ENCODE results near the gene PPM1M.

Gene PPM1M

DNA sequence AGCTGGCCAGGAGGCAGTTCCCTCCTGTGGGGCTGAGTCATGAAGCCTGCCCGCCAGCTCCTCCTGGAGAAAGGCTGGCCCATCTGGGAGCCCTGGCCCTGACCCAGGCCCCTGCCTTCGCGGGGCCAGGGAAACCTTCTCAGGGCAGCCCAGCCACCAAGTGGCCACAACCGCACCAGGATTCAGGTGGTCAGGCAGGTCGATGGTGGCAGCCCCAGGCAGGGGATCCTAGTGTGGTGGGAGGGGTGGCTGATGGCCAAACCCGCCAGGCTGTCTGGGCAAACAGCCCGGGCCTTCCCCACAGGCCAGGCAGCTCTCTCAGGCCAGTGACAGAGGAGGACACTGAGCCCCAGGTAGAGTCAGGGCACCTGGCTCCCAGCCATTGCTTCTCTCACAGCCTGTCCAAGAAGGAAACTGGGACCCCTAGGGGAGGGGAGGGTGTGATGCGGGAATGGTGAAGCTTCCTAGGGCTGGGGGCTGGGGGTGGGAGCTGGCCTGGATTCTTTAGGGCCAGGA lies 7.8 kb upstream of the PPM1M start:
- Histone ChIP-seq H3K9ac (ENCODE audit: low read depth in 1 of 2, low read length in 2 of 2) (peak overlapping the region; percentile 43 to 82), H3K27ac (ENCODE audit: low read depth, low read length) (peak overlapping the region; percentile 23), H3K4me1 (ENCODE audit: control insufficient read depth in 1 of 2, insufficient read depth in 2 of 2, low read length in 2 of 2) (peaks cover 34 to 39% of the 10 kb centered on the region in 2 donors)

GRCh38 chr3:52238193-52238760 lies 7.3 kb upstream of the PPM1M start:
- Histone ChIP-seq H3K4me3 (ENCODE audit: low read depth in 1 of 2, low read length in 2 of 2) (peak overlapping the region; percentile 70 to 77), H3K27ac (ENCODE audit: low read depth, low read length) (peak overlapping the region; percentile 23), H3K9me3 (ENCODE audit: control insufficient read depth in 1 of 2, low read length in 2 of 2) (no peaks in the 10 kb centered on the region), H3K27me3 (ENCODE audit: control insufficient read depth in 1 of 2, insufficient read depth in 2 of 2, low read length in 2 of 2) (no peaks in the 10 kb centered on the region), H3K4me1 (ENCODE audit: control insufficient read depth in 1 of 2, insufficient read depth in 2 of 2, low read length in 2 of 2) (peaks cover 34 to 39% of the 10 kb centered on the region in 2 donors), H3K36me3 (ENCODE audit: control insufficient read depth in 1 of 2, insufficient read depth in 2 of 2, low read length in 2 of 2) (peaks cover 4 to 16% of the 10 kb centered on the region in 2 donors), H3K9ac (ENCODE audit: low read depth in 1 of 2, low read length in 2 of 2) (peak overlapping the region; percentile 2 to 82)

More for the DNA sequence above, 7.8 kb upstream of the PPM1M start:
- Histone ChIP-seq H3K27me3 (ENCODE audit: control insufficient read depth in 1 of 2, insufficient read depth in 2 of 2, low read length in 2 of 2) (no peaks in the 10 kb centered on the region), H3K9me3 (ENCODE audit: control insufficient read depth in 1 of 2, low read length in 2 of 2) (no peaks in the 10 kb centered on the region), H3K36me3 (ENCODE audit: control insufficient read depth in 1 of 2, insufficient read depth in 2 of 2, low read length in 2 of 2) (peaks cover 4 to 20% of the 10 kb centered on the region in 2 donors), H3K4me3 (ENCODE audit: low read depth in 1 of 2, low read length in 2 of 2) (peak overlapping the region; percentile 70 to 77)

DNA sequence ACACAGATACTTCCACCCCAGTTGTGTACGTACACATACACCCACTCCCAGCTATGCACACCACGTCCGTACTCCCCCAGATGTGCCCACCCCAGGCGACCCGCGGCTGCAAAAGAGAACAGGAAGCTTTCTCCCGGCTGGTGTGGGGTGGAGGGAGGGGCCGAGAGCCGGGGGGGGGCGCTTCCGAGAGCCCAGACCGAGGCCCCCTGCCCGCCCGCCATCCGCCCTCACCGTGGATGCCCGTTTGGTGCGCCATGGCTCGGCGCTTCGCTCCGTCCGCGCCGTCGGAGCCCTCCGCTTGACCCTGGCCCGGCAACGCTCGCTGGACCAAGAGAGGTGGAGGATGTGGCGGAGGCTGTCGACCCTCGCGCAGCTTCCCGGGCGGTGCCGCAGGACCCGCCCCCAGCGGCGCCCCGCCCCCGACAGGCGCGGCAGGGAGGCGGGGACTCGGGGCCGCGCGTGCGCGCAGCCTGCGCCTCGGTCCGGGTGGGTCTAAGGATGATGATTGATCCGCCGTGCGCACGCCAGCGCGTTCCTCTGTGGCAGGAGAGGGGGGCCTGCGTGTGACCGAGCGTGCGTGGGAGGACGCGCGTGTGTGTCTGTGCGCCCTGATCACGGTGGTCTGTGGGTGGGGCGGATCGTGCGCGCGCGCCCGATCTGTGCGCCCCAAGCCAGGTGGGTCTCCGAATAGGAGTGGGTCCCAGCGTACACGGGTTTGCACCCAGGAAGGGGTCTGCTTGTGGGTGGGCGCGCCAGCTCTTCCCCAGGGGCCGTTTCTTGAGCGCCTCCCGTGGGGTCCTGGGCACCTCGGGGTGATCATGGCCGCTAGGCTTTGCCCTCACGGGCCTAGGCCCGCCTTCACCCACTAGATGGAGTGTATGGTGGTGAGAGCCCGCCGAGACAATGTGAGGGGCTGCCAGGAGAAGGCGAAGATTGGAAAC lies 6.5 kb upstream of the PPM1M start, which contains the start of gene TWF2:
Gene TWF2 (minus strand): TSS at position 398 of the 941 bp plus-strand sequence. CDS start 142 bp downstream, at position 256.
- Histone ChIP-seq H3K9ac (ENCODE audit: low read depth in 1 of 2, low read length in 2 of 2) (peak within 1 kb of the TSS; percentile 82 to 94), H3K27me3 (ENCODE audit: control insufficient read depth in 1 of 2, insufficient read depth in 2 of 2, low read length in 2 of 2) (no peaks in the 10 kb centered on the region), H3K27ac (ENCODE audit: low read depth, low read length) (peak within 1 kb of the TSS; percentile 80), H3K9me3 (ENCODE audit: control insufficient read depth in 1 of 2, low read length in 2 of 2) (no peaks in the 10 kb centered on the region), H3K4me1 (ENCODE audit: control insufficient read depth in 1 of 2, insufficient read depth in 2 of 2, low read length in 2 of 2) (peaks cover 37 to 39% of the 10 kb centered on the region in 2 donors), H3K36me3 (ENCODE audit: control insufficient read depth in 1 of 2, insufficient read depth in 2 of 2, low read length in 2 of 2) (peaks cover 4 to 15% of the 10 kb centered on the region in 2 donors), H3K4me3 (ENCODE audit: low read depth in 1 of 2, low read length in 2 of 2) (peak within 1 kb of the TSS; percentile 70 to 77)

DNA sequence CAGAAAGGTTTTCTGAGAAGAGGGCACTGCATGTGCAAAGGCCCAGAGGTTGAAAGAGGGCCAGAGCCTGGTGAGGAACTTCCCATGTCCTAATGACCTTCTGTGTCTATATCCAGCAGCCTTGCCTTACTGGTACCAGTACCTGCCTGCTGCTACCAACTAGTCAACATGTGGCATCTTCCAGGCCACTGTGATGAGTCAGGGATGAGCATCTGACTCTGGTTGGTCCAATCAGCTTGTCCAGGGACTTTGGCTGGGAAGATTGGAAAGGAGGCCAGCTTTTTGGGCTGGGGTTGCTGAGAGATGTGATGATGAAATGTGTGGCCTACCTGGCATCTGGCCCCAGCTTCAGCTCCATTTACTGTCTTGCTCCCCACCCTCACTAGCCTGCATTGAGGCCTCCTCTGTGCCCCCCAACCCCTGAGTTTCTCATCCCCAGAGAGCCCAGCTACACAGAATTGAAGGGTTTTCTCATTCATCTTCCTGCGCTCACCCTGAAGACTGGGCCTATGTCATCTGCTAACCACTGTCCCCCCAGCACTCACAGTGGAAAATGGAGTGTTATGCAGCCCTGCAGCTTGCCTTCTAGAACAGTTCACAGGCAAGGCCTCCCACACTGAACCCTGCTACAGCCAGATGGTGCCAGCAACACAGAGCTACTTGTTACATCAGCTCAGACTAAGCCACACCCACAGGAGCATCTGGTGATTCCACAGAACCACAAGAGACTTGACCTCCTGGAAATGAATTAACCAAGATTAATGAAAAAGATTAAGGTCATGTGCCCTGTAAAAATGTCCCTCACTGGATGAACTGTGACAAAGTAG lies 5.3 kb upstream of the PPM1M start:
- peak overlapping the region; percentile 51 to 82 for H3K9ac ChIP-seq (ENCODE audit: low read depth in 1 of 2, low read length in 2 of 2)

DNA sequence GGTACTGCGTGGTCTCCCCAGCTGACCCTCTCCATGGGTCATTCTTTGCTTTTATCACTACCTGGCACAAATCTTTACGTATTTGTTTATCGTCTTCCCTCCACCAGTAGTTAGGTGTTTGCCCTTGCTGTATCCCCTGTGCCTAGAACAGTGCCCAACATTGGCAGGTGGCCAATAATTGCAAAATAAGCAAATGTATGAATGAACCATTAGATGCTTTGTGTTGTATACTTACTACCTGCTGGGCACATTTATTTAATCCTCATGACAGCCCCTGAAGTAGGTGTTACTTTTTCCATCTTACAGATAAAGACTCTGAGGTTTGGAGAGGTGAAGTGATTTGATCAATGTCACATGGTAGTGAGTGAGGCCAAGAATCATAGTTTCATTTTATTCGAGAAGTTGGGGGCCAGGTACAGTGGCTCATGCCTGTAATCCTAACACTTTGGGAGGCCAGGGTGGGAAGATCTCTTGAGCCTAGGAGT lies 4.6 kb upstream of the PPM1M start:
- no peak overlapping the region for H3K27ac ChIP-seq (ENCODE audit: low read depth, low read length)
- no peak overlapping the region for H3K4me3 ChIP-seq (ENCODE audit: low read depth in 1 of 2, low read length in 2 of 2)
- peaks cover 34 to 51% of the 10 kb centered on the region in 2 donors for H3K4me1 ChIP-seq (ENCODE audit: control insufficient read depth in 1 of 2, insufficient read depth in 2 of 2, low read length in 2 of 2)
- H3K9me3 ChIP-seq (ENCODE audit: control insufficient read depth in 1 of 2, low read length in 2 of 2): no peaks in the 10 kb centered on the region
- H3K9ac ChIP-seq (ENCODE audit: low read depth in 1 of 2, low read length in 2 of 2): no peak overlapping the region
- no peaks in the 10 kb centered on the region for H3K36me3 ChIP-seq (ENCODE audit: control insufficient read depth in 1 of 2, insufficient read depth in 2 of 2, low read length in 2 of 2)
- no peaks in the 10 kb centered on the region for H3K27me3 ChIP-seq (ENCODE audit: control insufficient read depth in 1 of 2, insufficient read depth in 2 of 2, low read length in 2 of 2)

More for the DNA sequence above, 5.3 kb upstream of the PPM1M start:
- H3K4me1 ChIP-seq (ENCODE audit: control insufficient read depth in 1 of 2, insufficient read depth in 2 of 2, low read length in 2 of 2): peaks cover 39 to 48% of the 10 kb centered on the region in 2 donors
- H3K9me3 ChIP-seq (ENCODE audit: control insufficient read depth in 1 of 2, low read length in 2 of 2): no peaks in the 10 kb centered on the region
- H3K4me3 ChIP-seq (ENCODE audit: low read depth in 1 of 2, low read length in 2 of 2): peak overlapping the region; percentile 70 to 77
- peaks cover 4% of the 10 kb centered on the region in 2 donors for H3K36me3 ChIP-seq (ENCODE audit: control insufficient read depth in 1 of 2, insufficient read depth in 2 of 2, low read length in 2 of 2)
- H3K27me3 ChIP-seq (ENCODE audit: control insufficient read depth in 1 of 2, insufficient read depth in 2 of 2, low read length in 2 of 2): no peaks in the 10 kb centered on the region
- no peak overlapping the region for H3K27ac ChIP-seq (ENCODE audit: low read depth, low read length)

- no peaks in the 10 kb centered on the region for H3K9me3 ChIP-seq (ENCODE audit: control insufficient read depth in 1 of 2, low read length in 2 of 2)
- H3K4me1 ChIP-seq (ENCODE audit: control insufficient read depth in 1 of 2, insufficient read depth in 2 of 2, low read length in 2 of 2): peaks cover 31 to 57% of the 10 kb centered on the region in 2 donors
- H3K4me3 ChIP-seq (ENCODE audit: low read depth in 1 of 2, low read length in 2 of 2): no peak overlapping the region
- no peak overlapping the region for H3K9ac ChIP-seq (ENCODE audit: low read depth in 1 of 2, low read length in 2 of 2)
- no peaks in the 10 kb centered on the region for H3K27me3 ChIP-seq (ENCODE audit: control insufficient read depth in 1 of 2, insufficient read depth in 2 of 2, low read length in 2 of 2)
- no peaks in the 10 kb centered on the region for H3K36me3 ChIP-seq (ENCODE audit: control insufficient read depth in 1 of 2, insufficient read depth in 2 of 2, low read length in 2 of 2)
- no peak overlapping the region for H3K27ac ChIP-seq (ENCODE audit: low read depth, low read length)
Observed at GRCh38 chr3:52242039-52242438, 3.5 kb upstream of the PPM1M start.

DNA sequence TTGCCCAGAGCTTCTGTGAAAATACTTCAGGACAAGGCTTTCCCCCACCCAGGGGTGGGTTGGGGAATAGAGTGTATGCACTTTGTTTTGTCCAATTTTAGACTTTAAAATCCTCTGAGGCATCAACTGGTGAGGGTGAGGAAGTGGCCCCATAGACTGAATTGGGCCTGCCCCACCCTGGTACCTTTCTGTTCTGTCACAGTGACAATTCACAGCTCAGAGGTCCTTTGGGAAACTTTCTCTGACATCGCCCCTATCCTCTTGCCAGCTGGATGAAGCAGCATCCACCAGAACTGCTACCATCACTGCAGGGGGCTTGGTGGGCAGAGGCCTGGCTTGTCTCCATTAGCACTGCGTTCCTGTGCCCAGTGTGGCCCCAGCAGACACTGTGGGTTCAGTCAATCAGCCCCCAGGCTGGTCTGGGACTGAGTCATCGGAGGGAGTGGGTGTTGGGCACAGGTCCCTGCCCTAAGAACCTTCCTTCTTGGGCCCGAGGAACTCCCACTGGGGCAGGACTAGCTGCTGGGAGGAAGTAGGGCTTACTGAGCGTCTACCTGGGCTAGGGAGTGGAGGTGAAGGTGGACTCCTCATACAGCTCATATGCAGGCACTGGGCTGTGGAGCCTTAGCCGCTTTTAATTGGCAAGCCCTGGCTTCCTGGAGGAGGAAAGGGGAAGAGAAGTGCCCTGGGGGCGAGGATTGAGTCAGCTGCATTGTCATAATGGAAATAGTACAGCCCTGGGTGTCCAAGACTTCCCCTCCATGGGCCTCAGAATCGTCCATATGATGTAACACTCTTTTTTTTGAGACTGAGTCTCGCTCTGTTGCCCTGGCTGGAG lies 1.5 kb upstream of the PPM1M start:
- Histone ChIP-seq H3K27ac (ENCODE audit: low read depth, low read length) (no peak overlapping the region), H3K27me3 (ENCODE audit: control insufficient read depth in 1 of 2, insufficient read depth in 2 of 2, low read length in 2 of 2) (no peaks in the 10 kb centered on the region), H3K4me3 (ENCODE audit: low read depth in 1 of 2, low read length in 2 of 2) (no peak overlapping the region), H3K9ac (ENCODE audit: low read depth in 1 of 2, low read length in 2 of 2) (no peak overlapping the region), H3K4me1 (ENCODE audit: control insufficient read depth in 1 of 2, insufficient read depth in 2 of 2, low read length in 2 of 2) (peaks cover 17 to 50% of the 10 kb centered on the region in 2 donors), H3K9me3 (ENCODE audit: control insufficient read depth in 1 of 2, low read length in 2 of 2) (no peaks in the 10 kb centered on the region), H3K36me3 (ENCODE audit: control insufficient read depth in 1 of 2, insufficient read depth in 2 of 2, low read length in 2 of 2) (peaks cover 0 to 7% of the 10 kb centered on the region in 2 donors)

DNA sequence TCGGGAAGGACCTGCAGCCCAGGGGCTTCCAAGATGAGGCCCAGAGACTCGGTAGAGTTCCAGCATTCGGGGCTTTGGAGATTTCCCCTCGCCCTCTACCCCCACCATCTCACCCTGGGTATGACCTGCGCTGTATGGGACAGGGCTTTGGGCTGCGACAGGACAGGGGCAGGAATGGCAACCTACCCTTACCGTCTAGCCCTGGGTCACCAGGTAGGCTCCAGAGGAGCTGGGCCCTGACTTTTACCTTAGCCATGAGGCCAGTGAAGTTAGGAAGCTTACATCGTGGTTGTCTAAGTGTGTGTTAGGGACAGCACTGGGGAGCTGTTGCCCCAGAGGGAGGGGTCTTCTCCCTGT lies 683 bp downstream of the PPM1M start:
- peaks cover 14 to 18% of the 10 kb centered on the region in 2 donors for H3K36me3 ChIP-seq (ENCODE audit: control insufficient read depth in 1 of 2, insufficient read depth in 2 of 2, low read length in 2 of 2)
- no peaks in the 10 kb centered on the region for H3K27me3 ChIP-seq (ENCODE audit: control insufficient read depth in 1 of 2, insufficient read depth in 2 of 2, low read length in 2 of 2)
- peak overlapping the region; percentile 72 for H3K27ac ChIP-seq (ENCODE audit: low read depth, low read length)
- no peaks in the 10 kb centered on the region for H3K9me3 ChIP-seq (ENCODE audit: control insufficient read depth in 1 of 2, low read length in 2 of 2)
- peak overlapping the region; percentile 68 to 75 for H3K4me3 ChIP-seq (ENCODE audit: low read depth in 1 of 2, low read length in 2 of 2)
- peak overlapping the region; percentile 63 to 67 for H3K9ac ChIP-seq (ENCODE audit: low read depth in 1 of 2, low read length in 2 of 2)
- H3K4me1 ChIP-seq (ENCODE audit: control insufficient read depth in 1 of 2, insufficient read depth in 2 of 2, low read length in 2 of 2): peaks cover 4 to 38% of the 10 kb centered on the region in 2 donors
